GM15510 (cell line): Measurements from ENCODE around the gene EEFSEC.

Source experiments
- POLR2A ChIP-seq: IDR thresholded peaks from 3 replicates; pipeline ENCODE4 v1.6.1; 2011; ENCODE audit warnings: borderline replicate concordance; ENCODE audit not compliant: insufficient read length; ENCODE audit errors: extremely low read depth

Gene EEFSEC

DNA sequence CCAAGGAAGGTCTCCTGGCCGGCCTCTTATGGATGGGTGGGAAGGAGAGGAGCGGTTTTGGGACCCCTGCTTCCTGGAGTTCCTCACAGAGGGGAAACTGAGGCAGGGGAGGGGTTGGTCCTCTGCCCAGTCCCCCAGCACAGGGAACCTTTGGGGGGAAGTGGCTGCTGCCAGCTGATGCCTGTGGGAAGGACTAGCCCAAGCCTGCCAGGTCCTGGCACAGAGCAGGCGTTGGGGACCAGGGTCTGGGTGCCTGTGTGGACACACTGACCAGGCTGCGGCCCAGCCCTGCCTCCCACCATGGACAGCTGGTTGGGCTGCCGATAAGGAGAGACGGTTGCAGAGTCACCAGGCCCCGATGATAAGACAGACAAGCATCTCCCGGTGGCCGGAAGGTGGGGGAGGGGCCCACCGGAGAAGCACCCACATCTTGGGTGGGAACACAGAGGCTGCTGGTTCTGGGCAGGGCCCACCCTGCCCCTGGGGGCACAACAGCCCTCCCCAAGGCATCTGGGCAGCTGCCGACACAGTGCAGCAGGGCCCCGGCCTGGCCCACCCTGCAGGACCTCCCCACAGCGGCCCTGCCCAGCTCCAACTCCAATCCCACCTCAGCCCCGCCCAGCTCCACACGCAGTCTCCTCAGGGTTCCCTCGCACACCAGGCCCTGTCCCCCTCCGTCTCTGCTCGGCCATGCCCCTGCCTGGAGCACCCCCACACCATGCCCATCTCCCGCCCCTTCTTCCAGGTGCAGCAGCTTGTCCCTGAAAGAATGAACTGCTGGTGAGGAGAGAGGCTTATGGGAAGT lies 262.7 kb downstream of the EEFSEC start:
- no peak for TF ChIP-seq POLR2A

DNA sequence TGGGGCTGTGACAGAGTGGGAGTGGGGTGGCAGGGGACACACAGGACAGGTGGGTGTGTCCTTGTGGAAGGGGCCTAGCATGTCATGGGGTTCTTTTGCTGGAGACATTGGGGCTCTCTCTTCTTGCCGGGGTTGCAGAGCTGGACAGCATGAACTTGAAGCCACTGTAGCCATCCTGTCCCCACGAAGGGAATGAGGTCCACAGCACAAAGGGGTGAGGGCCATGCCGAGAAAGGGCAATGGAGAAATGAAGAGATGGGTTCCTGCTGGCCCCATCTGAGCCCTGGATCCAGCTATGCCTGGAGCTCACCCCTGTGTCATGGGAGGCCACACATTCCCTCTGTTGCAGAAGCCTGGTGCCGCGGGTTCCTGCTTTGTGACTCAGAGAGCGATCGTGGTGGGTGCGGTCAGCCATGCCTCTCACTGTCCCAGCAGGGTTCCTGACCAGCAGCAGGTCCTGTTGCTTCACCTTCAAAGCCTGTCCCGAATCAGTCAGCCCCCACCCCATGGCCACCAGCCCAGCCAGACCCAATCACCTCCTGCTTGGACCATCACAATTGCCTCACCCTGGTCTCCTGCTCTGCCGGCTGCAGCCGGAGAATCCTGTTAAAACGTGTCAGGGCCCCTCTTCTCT lies 263.4 kb downstream of the EEFSEC start:
- TF ChIP-seq POLR2A, result no peak

DNA sequence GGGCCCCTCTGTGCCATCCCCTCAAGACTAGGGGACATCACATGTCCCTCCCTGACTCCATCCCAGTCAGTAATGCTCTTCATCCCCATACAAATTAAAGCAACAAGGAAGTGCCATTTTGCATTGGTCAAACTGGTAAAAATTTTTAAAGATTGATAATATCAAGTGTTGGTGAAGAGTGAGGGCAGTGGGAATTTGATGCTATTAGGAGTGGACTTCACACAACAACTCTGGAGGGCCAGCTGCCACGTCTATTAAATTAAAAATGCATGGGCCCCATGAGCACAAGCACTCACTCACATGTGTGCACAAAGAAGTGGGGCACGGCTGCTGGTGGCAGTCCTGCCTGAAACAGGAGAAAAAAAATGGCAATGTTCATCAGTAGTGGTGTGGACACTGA lies 265.6 kb downstream of the EEFSEC start:
- TF ChIP-seq POLR2A, result no peak

DNA sequence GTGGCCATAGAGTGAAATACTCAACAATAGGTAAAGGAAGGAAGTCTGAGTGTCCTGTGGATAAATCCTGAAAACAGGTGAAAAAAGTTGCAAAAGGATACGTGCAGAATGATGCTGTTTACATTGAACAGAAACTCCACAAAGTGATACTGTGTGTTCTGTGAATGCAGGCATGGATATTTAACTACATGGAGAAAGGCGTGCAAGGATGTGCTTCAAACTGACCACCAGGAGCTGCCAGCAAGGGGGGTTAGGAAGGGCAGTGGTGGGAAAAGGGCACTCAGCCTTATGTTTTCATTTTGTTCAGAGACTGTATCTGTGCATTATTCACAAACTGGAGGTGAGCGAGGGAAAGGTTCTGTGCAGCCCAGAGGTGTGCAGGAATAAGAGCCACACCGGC lies 266.0 kb downstream of the EEFSEC start:
- TF ChIP-seq POLR2A, result no peak

DNA sequence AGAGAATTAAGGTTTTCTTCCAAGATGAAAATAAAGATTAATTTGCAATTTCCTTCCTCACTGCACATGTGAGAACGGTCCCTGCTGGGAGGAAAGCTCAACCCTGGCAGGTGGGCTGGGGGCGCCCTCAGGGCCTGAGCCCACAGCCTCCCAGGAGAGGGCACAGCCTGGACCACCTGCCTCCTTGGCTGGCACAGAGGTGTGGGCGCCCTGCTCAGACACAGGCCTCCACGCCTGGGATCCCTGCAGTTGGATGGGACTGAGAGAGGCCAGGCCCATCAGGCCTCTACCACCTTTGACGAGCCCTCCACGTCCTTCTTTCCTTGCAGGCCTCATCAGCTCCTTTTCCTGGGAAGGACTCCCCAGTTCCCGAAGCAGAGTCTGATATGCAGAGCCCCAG lies 267.0 kb downstream of the EEFSEC start:
- no peak for TF ChIP-seq POLR2A

DNA sequence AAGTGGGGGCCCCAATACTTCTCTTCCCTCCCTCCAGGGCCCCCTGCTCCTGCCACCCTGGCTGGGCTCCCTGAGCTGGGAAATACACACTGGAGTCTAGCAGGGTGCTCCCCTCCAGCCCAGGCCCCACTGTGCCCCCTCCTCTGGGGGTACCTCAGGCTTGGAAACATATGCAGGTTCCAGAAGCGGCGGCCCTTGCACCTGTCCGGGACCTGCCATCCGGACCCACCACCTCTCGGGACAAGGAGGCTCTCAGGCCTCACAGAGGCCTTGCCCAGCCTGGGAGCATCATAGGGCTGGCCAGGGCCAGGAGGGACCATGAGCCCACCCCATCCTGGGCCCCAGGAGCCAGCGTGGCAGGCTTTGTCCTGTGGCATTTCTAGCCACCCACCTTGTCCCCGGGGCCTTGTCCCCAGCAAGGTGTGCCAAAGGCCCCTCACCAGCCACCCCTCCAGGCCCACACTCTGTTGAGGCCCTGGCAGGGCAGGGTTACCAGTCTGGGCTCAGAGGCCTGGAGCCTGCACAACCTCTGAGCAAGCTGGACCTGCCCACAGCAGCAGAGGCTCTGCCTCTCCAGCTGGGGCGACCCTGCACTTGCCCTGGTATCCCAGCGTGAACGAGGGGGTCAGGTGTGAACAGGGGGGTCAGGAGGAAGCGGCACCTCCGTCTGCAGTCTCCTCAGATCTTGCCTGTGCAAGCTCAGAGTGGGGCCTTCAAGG lies 267.6 kb downstream of the EEFSEC start:
- TF ChIP-seq POLR2A, result no peak

DNA sequence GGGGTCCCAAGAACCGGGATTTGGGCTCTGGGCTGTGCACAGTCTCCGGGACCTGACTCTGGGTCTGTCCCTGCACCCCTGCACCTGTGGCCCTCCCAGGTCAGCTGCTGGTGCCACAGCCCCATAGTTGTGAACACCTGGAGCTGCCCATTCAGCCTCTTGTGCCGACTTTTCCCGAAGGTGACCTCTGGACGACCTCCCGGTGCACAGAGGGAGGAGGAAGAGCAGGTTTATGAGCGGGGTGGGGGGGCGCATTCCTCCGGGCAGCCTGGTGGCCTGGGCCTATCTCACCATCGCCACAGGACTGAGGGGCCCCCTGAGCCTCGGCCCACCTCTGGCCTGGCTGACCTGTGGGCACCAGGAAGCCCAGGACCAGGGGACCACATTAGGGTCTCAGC lies 268.2 kb downstream of the EEFSEC start:
- no peak for TF ChIP-seq POLR2A

DNA sequence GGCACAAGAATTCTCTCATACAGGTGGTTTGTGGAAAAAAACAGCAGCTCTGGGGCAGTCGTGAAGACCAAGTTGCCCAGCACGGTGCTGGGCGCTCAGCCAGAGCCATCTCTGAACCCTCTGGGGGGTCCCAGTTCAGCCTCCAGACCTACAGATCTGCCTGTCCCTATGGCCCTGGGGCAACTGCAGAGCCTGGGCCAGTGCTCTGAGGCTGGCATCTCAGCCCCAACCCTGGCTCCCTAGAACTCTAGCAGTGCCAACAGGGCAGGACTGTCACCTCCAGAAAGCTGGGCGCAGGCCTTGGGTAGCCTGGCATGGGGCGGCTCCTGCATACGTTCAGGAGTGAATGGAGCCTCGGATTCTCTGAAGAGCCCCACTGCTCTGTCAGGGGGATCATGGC lies 268.7 kb downstream of the EEFSEC start:
- no peak for TF ChIP-seq POLR2A

DNA sequence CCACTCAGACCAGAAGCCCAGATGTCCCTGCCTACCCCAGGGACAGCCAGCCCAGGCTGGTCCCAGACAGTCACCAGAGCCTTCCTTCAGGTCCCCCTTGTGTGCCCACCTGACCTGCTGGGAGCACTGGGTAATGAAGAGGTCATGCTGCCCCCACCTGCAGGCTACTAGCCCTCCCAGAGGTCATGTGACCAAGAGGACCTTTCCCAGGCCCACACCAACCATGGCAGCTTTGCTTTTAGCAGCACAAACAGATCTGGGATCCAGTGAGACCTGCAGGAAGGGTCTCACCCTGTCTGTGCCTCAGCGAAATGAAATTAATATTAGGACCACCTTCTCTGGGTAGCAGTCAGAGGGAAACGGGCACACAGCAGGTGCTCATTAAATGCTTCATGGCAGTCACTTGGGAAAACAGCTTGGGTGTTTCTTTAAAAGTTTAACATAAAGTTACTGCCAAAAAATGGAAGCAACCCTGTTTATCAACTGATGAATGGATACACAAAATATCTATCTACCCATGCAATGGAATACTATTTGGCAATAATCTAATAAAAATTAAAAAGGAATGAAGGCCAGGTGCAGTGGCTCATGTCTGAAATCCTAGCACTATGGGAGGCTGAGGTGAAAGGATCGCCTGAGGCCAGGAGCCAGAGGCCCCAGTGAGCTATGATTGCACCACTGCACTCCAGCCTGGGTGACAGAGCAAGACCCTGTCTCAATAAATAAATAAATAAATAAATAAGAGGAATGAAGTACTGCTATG lies 269.7 kb downstream of the EEFSEC start:
- no peak for TF ChIP-seq POLR2A

DNA sequence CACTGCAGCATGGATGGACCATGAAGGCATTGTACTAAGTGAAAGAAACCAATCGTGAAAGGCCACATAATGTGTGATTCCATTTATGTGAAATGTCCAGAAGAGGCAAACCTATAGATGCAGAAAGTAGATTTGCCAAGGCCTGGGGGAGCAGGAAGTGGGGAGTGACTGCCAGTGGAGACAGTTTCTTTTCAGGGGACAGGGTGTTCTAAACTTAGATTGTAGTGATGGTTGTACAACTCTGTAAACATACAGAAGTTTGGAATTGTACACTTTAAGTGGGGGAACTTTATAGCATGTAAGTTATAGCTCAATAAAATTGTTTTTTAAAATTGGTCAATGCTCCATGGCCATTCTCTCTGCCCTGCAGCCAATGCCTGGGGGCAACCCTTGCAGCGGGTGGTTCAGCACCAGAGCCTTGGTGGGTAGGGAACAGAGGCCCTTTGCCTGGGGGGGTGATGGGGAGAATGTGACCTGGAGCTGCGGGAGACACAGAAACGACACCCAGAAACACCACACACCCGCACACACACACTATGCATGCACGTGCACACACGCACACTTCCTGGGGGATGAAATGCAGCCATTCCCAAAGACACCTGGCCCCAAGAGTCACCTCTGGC lies 270.4 kb downstream of the EEFSEC start:
- TF ChIP-seq POLR2A, result no peak

DNA sequence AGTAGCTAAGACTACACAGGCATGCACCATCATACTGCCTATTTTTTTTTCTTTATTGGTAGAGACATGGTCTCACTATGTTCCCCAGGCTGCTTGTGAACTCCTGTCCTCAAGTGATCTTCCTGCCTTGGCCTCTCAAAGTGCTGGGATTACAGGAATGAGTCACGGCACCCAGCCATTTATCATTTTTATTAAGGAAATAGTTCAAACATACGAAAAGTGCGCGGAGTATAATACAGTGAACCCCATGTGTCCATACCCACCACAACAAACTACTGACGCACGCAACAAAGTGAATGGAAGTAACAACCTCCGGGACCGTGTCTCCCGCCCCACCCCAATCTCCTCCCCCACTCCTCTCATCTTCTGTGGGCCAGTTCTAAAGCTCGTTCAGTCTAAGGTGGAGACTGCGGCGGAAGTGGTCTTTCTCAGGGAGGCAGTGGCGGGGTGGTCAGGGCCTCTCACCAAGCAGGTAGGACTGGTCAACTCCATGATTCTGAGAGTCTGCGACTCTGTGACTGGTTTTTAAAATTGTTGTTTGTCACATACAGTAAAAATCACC lies 271.3 kb downstream of the EEFSEC start:
- no peak for TF ChIP-seq POLR2A

DNA sequence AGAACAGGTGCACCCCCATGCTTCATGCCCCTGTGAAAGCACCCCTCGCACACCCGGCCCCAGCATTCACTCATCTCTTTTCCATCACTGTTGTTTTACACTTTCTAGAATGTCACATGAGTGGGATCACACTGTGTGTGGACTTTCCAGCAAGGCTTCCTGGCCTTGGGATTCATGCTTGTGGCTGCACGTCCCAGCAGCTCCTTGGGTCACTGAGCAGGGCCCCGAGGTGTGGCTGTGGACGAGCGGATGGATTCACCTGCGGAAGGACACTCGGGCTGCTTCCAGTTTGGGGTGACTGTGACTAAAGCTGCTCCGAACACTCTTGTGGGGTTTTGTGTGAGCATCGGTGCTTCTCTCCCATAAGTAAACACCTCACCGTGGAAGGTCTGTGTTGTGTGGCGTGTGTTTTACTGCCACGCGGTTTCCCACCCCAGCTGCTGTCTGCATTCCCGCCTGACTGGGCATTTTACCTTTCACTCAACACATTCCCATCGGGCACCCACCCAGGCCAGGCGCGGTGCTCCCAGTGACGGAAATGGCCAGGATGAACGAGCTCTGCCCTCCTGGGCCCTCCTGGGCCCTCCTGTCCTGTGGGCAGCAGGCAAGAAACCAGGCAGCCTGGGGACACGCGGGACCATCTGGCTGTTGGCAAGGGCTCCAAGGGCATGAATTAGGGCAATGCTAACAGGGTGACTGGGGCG lies 272.0 kb downstream of the EEFSEC start:
- TF ChIP-seq POLR2A, result no peak

DNA sequence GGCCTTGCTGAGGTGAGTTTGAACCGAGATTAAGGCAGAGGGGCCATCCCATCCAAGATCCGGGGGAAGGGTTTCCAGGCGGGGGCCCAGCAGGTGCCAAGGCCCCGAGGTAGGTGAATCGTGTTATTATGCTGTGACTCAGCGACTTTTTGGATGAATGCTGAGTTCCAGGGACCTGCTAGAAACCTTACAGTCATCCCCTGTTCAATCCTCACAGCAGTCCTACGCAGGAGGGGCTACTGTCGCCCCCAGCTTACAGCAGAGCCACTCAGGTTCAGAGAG lies 272.5 kb downstream of the EEFSEC start:
- no peak for TF ChIP-seq POLR2A
